Right ventricle myocardium superior (tissue), 1 donor: ENCODE results near the gene FAM221B. TPM values are rescaled to one million over a fixed set of nuclear protein-coding genes. Genes with fewer than 3 reads are reported as not detected.

ENCODE experiments used
- ATAC-seq: fragments of 200-7000 bp; cut with Tn5 transposase; one replicate; pipeline ENCODE4 v1.9.1; 2020; ENCODE audit warnings: mild to moderate bottlenecking; ENCODE audit not compliant: poor library complexity
- DNase-seq: peaks from one replicate; pipeline ENCODE4 v3.0.0-alpha.2; 2020
- intact Hi-C: fragments of 100-400 bp; cut with DNase I; formaldehyde crosslinking; loops from one replicate; pipeline ENCODE4 v1.11.2; 2022
- long read RNA-seq: library from polyadenylated mRNA; unstranded; transcript quantifications from one replicate; pipeline ENCODE4 v2.0.0, GENCODE V29; 2021
- total RNA-seq: library from RNA; stranded (reverse); fragmentation: NEBNext Ultra II Directional; extraction: Animal tissue kit (Norgen Biotek cat#: 25700); gene quantifications from one replicate; pipeline ENCODE4 v1.2.1, GENCODE V29; 2021
- donor health status: DM: no; HTN: yes; CAD: no; lungs with severe emphysema.

Gene FAM221B
- total RNA-seq = not detected
- long read RNA-seq = 0 reads

- no peak for DNase-seq
- ATAC-seq = no peak
- intact Hi-C loops = loop anchor here (5.0 kb wide), 1 partner anchor 36 kb away; the partner anchor contains the start of gene NPR2
These were observed at the start of gene FAM221B for GRCh38 chr9:35828716-35829083. Gene FAM221B, minus strand, starts transcription at chr9:35828732. Its CDS starts 2,571 bp downstream, at chr9:35826161.

- DNase-seq = no peak
- intact Hi-C loops = no loop called here
- no peak for ATAC-seq
These were observed 44.0 kb upstream of the FAM221B start for GRCh38 chr9:35872505-35872904.

DNA sequence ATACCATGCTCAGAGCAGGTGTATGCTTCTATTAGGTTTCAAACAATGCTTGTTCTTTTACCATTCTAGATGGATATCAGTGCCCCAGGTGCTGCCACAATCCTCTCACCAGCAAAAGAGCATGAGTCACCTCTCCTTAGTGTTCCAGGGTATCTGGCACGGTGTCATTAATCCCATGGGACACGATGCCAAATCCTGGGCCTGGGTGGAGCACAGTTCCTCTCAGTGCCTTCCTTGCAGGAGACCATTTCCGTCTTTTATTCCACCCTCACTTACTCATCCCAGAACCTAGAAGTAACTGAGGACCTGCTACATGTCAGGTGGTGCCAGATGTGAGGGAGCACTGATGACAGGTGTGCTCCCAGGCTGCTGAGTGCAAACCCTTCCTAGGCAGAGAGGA, 43.0 kb upstream of the FAM221B start:
- DNase-seq = no peak
- intact Hi-C loops = no loop called here

GRCh38 chr9:35870351-35870923, 41.9 kb upstream of the FAM221B start, which contains the start of gene OR13J1:
Gene OR13J1, minus strand, starts transcription at chr9:35870401. Its CDS starts 0 bp downstream, at chr9:35870401.
- DNase-seq (no peak), ATAC-seq (no peak)
- intact Hi-C loops = no loop called here

More for the DNA sequence above, 43.0 kb upstream of the FAM221B start:
- no peak for ATAC-seq

DNA sequence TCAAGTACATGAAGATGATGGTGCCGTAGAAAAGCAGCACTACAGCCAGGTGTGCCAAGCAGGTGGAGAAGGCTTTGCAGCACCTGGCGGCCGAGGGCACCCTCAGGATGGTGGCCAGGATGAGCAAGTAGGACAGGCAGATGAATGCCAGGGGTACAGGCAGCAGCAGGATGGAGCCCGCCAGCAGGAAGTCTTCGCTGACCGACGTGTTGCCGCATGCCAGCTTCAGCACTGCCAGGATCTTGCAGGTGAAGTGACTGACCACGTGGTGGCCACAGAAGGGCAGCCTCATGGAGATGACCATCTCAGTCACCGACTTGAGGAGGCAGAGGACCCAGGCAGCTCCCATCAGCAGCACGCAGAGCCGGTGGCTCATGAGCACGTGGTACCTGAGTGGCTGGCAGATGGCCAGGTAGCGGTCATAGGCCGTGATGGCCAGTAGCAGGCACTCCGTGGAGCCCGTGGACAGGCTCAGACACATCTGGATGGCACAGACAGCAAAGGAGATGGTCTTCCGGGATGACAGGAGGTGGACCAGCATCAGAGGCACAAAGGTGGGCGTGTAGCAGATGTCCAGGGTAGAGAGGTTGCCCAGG, 41.2 kb upstream of the FAM221B start:
- intact Hi-C loops = no loop called here
- no peak for ATAC-seq
- no peak for DNase-seq

- DNase-seq = no peak
- intact Hi-C loops = no loop called here
- ATAC-seq = no peak
These were observed 40.4 kb upstream of the FAM221B start for GRCh38 chr9:35868933-35869332.

GRCh38 chr9:35867538-35867937, 39.0 kb upstream of the FAM221B start:
- no peak for DNase-seq
- no peak for ATAC-seq
- intact Hi-C loops = no loop called here

DNA sequence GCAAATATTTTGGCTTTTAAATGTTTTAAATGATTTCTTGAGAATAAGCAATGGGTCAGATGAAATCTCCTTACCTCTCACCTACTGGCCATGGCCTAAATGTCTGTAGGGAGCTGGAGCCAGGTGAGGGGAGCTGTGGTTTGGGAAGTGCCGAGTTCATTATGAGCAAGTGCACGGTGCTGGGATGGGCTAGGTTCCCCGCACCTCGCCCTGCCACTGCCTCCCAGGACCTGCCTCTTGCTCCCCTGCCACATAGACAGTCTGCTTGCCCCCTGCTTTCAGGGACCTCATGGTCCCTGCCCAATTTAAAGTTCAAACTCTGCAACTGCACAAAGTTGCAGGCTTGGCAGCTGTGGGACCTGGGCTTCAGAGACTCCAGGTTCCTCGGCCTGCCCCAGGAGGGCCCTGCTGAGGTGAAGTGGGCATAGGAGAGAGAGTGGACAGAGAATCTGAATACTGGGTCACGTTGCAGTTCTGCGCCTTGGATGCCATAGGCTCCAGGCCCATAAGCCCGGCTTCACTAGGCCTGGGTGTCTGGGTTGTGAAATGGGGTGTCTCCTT, 36.2 kb upstream of the FAM221B start:
- DNase-seq (no peak), ATAC-seq (no peak)
- intact Hi-C loops = no loop called here

DNA sequence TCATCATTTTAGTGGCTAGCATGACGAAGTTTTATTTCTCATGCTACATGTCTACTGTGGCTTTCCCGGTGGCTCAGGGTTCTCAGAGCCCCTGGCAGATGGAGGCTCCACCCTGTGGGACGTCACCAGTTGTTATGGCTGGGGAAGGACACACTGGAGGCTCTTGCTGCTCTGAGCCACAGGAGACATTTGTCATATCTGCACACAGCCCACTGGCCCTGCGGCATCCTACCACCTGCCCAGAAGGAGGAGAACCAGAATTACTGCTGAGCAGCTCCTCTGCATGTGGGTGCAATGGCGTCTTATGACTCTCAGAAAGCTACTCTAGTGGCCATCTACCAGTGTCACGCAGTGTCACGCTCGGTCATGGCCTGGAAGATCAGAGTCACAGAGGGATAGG, 35.1 kb upstream of the FAM221B start:
- intact Hi-C loops = no loop called here
- DNase-seq = no peak
- ATAC-seq = peak; percentile 32

DNA sequence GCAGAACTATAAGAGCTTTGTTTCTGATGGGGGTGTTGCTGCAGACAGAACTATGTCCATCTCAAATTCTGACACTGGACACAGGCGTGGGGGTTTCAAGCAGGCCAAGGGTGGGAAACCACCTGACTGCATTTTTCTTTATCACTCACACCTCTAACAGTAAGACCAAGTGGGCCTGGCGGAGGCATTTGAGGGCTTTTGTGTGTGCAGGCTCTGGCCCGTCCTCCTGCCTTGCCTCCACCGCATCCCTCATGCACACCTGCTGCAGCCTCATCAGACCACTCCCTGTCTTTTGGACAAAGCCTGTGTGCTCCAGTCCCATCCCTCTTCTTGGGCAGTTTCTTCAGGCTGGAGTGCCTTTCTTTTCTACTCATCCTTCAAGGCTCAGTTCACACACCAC, 33.8 kb upstream of the FAM221B start:
- DNase-seq (no peak), ATAC-seq (no peak)
- intact Hi-C loops = no loop called here

GRCh38 chr9:35861161-35861897, 32.8 kb upstream of the FAM221B start:
- DNase-seq (no peak), ATAC-seq (no peak)
- intact Hi-C loops = no loop called here

- intact Hi-C loops = no loop called here
- no peak for ATAC-seq
- DNase-seq = no peak
These were observed 31.4 kb upstream of the FAM221B start for GRCh38 chr9:35859990-35860339.

- ATAC-seq (peak; percentile 21), DNase-seq (peak; percentile 49)
- intact Hi-C loops = no loop called here
These were observed 30.9 kb upstream of the FAM221B start for GRCh38 chr9:35859310-35859989.

DNA sequence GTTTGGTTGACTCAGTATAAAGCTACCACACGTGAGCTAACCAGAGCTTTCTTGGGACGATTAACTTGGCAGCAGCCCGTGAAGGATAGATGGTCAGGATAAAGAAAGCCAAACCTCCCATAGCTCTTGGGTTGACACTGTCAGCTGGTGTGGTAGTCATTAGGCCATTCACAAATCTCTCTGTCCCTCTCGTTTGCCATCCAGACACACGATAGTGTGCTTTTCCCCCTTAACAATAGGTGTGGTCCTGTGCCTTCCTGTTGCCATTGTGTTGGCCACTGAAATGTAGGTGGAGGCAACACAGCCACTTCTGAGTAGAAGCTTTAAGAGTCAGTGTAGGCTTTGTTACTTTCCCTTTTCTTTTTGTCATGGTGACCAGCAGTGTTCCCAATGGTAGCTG, 29.9 kb upstream of the FAM221B start:
- intact Hi-C loops = no loop called here
- DNase-seq (no peak), ATAC-seq (no peak)

- ATAC-seq (no peak), DNase-seq (no peak)
- intact Hi-C loops = no loop called here
These were observed 28.4 kb upstream of the FAM221B start for GRCh38 chr9:35856882-35857281.

DNA sequence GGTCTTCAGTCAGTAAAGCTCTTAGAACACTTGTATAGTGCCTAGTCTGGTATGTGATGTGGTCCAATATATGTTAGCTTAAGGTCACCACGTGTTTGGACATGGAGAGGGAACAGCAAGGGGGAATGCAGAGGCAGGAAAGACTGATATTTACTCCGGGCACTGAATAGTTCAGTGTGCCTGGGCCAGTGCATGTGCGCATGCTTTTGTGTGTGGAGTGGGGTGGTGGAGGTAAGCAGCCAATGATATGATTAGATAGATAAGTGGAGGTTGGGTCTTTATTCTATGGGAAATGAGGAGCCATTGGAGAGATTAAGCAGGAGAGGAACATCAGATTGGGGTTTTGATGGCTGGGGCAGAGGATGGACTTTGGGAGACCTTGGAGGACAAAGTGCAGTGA, 27.7 kb upstream of the FAM221B start:
- ATAC-seq (no peak), DNase-seq (no peak)
- intact Hi-C loops = no loop called here

DNA sequence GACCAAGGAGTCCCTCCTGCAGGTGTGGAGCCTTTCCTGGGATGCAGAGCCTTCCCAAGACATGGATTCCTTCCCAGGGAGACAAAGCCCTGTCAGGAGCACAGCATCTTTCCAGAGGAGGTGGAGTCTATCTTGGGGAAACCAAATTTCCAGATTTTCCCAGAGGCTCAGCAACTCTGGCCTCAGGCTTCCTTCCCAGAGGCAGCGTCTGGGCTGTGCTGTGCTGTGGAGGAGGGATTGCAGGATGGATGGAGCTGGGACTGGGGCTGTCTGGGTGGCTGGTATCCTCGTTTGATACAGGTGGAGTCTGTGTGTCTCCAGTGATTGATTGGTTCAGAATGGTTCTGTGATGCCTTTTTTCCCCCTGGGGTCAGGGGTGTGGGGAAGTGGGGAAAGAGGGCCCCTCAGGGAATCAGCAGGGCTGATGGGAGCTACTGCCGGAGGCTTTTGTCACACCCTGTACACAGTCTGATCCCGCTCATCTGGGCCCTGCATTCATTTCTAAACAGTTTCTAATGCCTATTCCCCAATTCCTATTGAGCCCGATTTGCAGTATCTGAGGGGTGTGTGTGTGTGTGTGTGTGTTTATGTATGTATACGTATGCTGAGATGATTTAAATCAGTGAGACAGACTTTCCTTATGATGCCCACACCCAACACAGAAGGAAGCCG, 25.7 kb upstream of the FAM221B start:
- ATAC-seq (no peak), DNase-seq (no peak)
- intact Hi-C loops = no loop called here

DNA sequence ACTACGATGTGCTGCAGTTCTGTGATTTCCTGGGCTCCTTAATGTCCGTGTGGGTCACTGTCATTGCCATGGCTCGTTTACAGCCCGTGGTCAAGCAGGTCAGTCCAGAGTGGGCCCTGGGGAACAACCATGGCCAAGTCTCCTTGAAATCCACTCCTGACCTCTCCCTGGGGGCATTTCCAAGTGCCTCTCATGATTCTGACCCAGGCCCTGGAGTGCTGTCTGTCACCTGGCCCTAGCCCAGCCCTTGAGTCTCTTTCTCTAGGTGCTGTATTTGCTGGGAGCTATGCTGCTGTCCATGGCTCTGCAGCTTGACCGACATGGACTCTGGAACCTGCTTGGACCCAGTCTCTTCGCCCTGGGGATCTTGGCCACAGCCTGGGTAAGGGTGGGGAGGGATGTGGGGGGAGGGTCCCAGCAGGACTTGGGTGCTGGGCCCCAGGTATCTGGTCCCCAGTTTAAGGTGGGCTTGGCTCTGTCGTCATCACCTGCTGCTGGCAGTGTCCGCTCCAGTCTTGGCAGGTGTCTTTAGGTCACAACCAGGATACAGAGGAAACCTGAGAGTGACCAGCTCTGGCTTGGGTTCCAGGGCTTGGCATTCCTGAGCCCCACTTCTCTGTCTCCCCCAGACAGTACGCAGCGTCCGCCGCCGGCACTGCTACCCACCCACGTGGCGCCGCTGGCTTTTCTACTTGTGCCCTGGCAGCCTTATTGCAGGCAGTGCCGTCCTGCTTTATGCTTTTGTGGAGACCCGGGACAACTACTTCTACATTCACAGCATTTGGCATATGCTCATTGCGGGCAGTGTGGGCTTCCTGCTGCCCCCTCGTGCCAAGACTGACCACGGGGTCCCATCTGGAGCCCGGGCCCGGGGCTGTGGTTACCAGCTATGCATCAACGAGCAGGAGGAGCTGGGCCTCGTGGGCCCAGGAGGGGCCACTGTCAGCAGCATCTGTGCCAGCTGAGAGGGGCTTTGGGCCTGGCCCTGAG, 24.6 kb upstream of the FAM221B start:
- DNase-seq (peak; percentile 33), ATAC-seq (no peak)
- intact Hi-C loops = no loop called here
